ENCODE results near the gene RPGR.

DNA sequence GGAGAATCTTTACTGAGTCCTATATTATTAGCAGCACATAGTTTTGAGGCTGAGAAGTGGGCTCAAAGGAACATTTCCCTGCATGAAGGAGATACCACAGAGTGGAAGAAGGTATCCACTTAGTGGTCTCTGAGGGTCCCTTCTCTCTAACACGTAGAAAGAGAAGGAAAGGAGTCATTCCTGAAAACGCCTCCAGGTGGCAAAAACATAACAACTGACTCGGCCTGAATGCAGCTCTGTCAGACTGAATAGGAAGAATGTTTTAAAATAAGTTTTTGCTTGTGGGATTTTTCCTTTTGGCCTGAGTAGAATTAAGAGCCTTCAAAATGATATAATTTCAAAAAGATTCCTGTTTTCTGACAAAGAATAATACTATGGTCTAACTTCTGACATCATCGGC is 23.3 kb downstream of the RPGR start:
- TF ChIP-seq, protein P1, sequence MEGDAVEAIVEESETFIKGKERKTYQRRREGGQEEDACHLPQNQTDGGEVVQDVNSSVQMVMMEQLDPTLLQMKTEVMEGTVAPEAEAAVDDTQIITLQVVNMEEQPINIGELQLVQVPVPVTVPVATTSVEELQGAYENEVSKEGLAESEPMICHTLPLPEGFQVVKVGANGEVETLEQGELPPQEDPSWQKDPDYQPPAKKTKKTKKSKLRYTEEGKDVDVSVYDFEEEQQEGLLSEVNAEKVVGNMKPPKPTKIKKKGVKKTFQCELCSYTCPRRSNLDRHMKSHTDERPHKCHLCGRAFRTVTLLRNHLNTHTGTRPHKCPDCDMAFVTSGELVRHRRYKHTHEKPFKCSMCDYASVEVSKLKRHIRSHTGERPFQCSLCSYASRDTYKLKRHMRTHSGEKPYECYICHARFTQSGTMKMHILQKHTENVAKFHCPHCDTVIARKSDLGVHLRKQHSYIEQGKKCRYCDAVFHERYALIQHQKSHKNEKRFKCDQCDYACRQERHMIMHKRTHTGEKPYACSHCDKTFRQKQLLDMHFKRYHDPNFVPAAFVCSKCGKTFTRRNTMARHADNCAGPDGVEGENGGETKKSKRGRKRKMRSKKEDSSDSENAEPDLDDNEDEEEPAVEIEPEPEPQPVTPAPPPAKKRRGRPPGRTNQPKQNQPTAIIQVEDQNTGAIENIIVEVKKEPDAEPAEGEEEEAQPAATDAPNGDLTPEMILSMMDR (conservative IDR thresholded peaks at IDR 0.05; ENCODE audit: low read length) = peak; percentile 53
- TF ChIP-seq EZH2phosphoT487 (IDR thresholded peaks at IDR 0.05; ENCODE audit: borderline replicate concordance, low read depth, low read length) = no peak
